ENCODE data around the gene CLIC5.

The CLIC5 gene

DNA sequence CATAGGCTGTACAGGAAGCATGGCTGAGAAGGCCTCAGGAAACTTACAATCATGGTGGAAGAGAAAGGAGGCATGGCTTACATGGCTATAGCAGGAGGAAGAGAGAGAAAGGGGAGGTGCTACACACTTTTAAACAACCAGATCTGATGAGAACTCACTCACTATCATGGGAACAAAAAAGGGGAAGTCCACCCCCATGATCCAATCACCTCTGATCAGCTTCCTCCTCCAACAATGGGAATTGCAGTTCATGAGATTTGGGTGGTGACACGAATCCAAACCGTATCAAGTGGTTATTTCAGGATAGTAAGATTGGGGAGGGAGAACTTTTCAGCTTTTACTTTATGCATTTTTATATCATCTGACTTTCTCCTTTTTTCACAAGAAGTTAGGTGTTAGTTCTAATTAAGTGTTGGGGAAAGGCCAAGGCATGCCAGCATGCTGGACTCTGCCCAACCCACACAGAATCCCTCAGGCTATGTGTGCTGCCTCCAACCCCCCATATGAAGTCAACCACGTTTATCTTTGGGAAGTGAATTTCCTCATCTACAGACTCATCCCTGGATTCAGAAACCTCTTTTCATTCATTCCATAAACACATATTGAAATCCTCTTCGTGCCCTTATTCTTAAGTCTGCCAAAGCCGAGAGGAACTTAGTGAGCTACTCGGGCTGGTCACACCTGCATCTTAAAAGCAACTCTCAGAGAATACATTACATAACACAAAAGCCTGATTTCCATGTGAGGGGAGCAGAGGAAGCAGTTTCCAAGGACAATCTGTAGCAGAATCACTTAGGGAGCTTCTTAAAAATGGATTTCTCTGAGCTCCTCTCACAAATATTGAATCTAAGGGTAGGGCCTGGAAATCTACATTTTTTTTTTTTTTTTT lies 16.7 kb upstream of the CLIC5 start:
- H2AFZ ChIP-seq (ENCODE audit: low read length) = no peak overlapping the region
- TF ChIP-seq, protein P1, sequence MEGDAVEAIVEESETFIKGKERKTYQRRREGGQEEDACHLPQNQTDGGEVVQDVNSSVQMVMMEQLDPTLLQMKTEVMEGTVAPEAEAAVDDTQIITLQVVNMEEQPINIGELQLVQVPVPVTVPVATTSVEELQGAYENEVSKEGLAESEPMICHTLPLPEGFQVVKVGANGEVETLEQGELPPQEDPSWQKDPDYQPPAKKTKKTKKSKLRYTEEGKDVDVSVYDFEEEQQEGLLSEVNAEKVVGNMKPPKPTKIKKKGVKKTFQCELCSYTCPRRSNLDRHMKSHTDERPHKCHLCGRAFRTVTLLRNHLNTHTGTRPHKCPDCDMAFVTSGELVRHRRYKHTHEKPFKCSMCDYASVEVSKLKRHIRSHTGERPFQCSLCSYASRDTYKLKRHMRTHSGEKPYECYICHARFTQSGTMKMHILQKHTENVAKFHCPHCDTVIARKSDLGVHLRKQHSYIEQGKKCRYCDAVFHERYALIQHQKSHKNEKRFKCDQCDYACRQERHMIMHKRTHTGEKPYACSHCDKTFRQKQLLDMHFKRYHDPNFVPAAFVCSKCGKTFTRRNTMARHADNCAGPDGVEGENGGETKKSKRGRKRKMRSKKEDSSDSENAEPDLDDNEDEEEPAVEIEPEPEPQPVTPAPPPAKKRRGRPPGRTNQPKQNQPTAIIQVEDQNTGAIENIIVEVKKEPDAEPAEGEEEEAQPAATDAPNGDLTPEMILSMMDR (IDR thresholded peaks at IDR 0.05; ENCODE audit: low read length) = no peak
- TF ChIP-seq EZH2 (IDR thresholded peaks at IDR 0.05; ENCODE audit: borderline replicate concordance, low read length) = no peak

DNA sequence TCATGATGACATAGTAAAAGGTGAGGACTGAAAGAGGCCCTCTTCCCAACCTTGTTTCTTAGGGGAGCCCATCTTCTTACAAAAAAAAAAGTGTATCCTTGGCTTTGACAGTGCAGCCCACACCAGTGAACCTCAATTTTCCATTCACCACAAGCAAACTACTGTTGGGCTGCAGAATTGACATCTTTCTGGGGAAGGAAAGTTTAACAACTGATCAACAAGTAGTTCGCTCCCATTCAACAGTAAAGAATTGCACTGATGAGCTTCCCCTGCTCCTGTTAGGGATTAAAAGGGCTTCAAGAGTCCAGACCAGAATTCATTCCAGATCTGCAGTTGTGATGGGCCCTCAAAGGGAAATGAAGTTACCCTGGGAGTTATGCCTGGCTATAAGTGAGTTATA lies 13.9 kb upstream of the CLIC5 start:
- H3F3A ChIP-seq (ENCODE audit: insufficient read depth, low read length) = no peaks in the 10 kb centered on the region
- no peaks in the 10 kb centered on the region for H3K79me2 ChIP-seq (ENCODE audit: insufficient read depth, low read length)
- H3K36me3 ChIP-seq (ENCODE audit: insufficient read depth, low read length) = no peaks in the 10 kb centered on the region
- H3K4me3 ChIP-seq (ENCODE audit: low read depth, low read length, poor library complexity, severe bottlenecking) = no peak overlapping the region
- no peak overlapping the region for H3K4me2 ChIP-seq (ENCODE audit: low read length)
- no peak overlapping the region for H3K9ac ChIP-seq (ENCODE audit: low read length)
- H4K20me1 ChIP-seq (ENCODE audit: insufficient read depth, low read length) = no peaks in the 10 kb centered on the region
- H3K9me2 ChIP-seq (ENCODE audit: low read depth, low read length) = no peaks in the 10 kb centered on the region
- H3K27me3 ChIP-seq (ENCODE audit: insufficient read depth, low read length) = no peaks in the 10 kb centered on the region
- H3K4me1 ChIP-seq (ENCODE audit: insufficient read depth, low read length, severe bottlenecking) = no peaks in the 10 kb centered on the region
- H3K27ac ChIP-seq (ENCODE audit: low read depth, low read length, poor library complexity, severe bottlenecking) = no peak overlapping the region
- no peak overlapping the region for H2AFZ ChIP-seq (ENCODE audit: low read length)
- no peak for TF ChIP-seq EZH2 (IDR thresholded peaks at IDR 0.05; ENCODE audit: borderline replicate concordance, low read length)
- TF ChIP-seq, protein P1 (IDR thresholded peaks at IDR 0.05; ENCODE audit: low read length) = no peak
- no peaks in the 10 kb centered on the region for H3K9me3 ChIP-seq (ENCODE audit: low read length)

More for the DNA sequence above, 16.7 kb upstream of the CLIC5 start:
- Histone ChIP-seq H3K27me3 (ENCODE audit: insufficient read depth, low read length) (no peaks in the 10 kb centered on the region), H3K9me2 (ENCODE audit: low read depth, low read length) (no peaks in the 10 kb centered on the region), H3K79me2 (ENCODE audit: insufficient read depth, low read length) (no peaks in the 10 kb centered on the region), H3K27ac (ENCODE audit: low read depth, low read length, poor library complexity, severe bottlenecking) (no peak overlapping the region), H4K20me1 (ENCODE audit: insufficient read depth, low read length) (no peaks in the 10 kb centered on the region), H3K9ac (ENCODE audit: low read length) (no peak overlapping the region), H3K4me3 (ENCODE audit: low read depth, low read length, poor library complexity, severe bottlenecking) (no peak overlapping the region), H3K36me3 (ENCODE audit: insufficient read depth, low read length) (no peaks in the 10 kb centered on the region), H3K9me3 (ENCODE audit: low read length) (no peaks in the 10 kb centered on the region), H3F3A (ENCODE audit: insufficient read depth, low read length) (no peaks in the 10 kb centered on the region), H3K4me1 (ENCODE audit: insufficient read depth, low read length, severe bottlenecking) (no peaks in the 10 kb centered on the region), H3K4me2 (ENCODE audit: low read length) (no peak overlapping the region)

DNA sequence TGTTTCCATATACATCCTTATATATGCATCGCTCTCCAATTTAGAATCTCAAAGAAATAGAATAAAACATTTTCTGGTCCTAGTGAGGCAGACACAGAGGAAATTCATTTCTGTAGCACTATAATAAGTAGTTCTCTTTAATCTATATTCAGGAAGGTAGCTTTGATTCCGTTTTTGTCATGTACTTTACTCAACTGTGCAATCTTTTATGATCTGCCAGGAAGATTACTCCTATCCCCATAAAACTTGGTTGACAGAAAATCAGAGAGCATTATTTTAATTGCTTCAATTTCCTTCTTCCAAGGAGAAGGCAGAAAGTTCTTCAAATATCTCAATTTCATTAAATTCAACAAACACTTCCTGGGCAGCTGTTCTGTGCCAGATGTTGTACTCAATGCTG lies 10.6 kb upstream of the CLIC5 start:
- H3F3A ChIP-seq (ENCODE audit: insufficient read depth, low read length) = no peaks in the 10 kb centered on the region
- no peak overlapping the region for H2AFZ ChIP-seq (ENCODE audit: low read length)
- TF ChIP-seq EZH2 (IDR thresholded peaks at IDR 0.05; ENCODE audit: borderline replicate concordance, low read length) = no peak
- TF ChIP-seq, protein P1 (IDR thresholded peaks at IDR 0.05; ENCODE audit: low read length) = no peak
- H3K9me2 ChIP-seq (ENCODE audit: low read depth, low read length) = no peaks in the 10 kb centered on the region
- no peaks in the 10 kb centered on the region for H3K36me3 ChIP-seq (ENCODE audit: insufficient read depth, low read length)
- no peaks in the 10 kb centered on the region for H3K4me1 ChIP-seq (ENCODE audit: insufficient read depth, low read length, severe bottlenecking)
- H4K20me1 ChIP-seq (ENCODE audit: insufficient read depth, low read length) = no peaks in the 10 kb centered on the region
- no peak overlapping the region for H3K4me3 ChIP-seq (ENCODE audit: low read depth, low read length, poor library complexity, severe bottlenecking)
- no peak overlapping the region for H3K9ac ChIP-seq (ENCODE audit: low read length)
- H3K27ac ChIP-seq (ENCODE audit: low read depth, low read length, poor library complexity, severe bottlenecking) = no peak overlapping the region
- no peaks in the 10 kb centered on the region for H3K27me3 ChIP-seq (ENCODE audit: insufficient read depth, low read length)
- H3K9me3 ChIP-seq (ENCODE audit: low read length) = no peaks in the 10 kb centered on the region
- H3K4me2 ChIP-seq (ENCODE audit: low read length) = no peak overlapping the region
- no peaks in the 10 kb centered on the region for H3K79me2 ChIP-seq (ENCODE audit: insufficient read depth, low read length)
